Stimulated activated CD4-positive, alpha-beta T cell treated with anti-CD3 and anti-CD28 coated beads, TNF-alpha, amount 100 ng/mL, for 1 hour (primary cell): ENCODE data around the gene TAMM41.
"Not testable (repeated sequence)": the region's sequence is repeated elsewhere in the genome, so short reads cannot be mapped to it uniquely, and the experiment has no call there.

Source experiments
- DNase-seq, 3 donors: peaks; one replicate each; pipeline ENCODE4 v3.0.0-alpha.2; 2020; ENCODE audit warnings: low read depth in 3 of 3, low spot score in 1 of 3

Gene TAMM41

DNA sequence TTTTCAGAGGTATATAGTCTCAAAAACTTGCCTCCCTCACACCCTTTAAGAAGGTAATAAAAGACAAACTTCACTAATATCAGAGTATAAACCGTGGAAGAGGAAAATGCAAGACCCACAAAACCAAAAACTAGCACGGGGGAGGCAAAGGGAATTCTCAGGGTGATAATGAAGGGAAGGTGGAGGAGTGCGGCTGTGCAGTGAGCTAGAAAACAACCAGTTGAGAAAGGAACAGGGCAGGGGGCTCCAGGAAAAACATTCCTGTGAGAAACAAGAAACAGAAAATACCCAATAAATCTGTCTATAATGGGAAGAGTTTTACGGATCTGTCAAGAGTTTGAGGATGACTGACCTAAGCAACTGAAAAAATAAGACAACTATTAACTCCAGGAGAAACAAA, 31.6 kb downstream of the TAMM41 start:
- no peak for DNase-seq

DNA sequence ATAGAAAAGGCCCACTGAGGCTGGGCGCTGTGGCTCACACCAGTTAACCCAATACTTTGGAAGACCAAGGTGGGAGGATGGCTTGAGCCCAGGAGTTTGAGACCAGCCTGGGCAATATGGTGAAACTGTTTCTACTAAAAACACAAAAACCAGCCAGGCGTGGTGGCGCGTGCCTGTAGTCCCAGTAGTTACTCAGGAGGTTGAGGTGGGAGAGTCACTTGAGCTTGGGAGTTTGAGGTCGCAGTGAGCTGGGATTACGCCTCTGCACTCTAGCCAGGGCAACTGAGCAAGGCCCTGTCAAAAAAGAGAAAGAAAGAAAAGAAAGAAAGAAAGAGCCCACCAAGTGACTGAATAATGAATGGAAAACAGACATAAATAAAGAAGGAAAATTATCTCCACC, 32.0 kb downstream of the TAMM41 start:
- DNase-seq, result no peak

DNA sequence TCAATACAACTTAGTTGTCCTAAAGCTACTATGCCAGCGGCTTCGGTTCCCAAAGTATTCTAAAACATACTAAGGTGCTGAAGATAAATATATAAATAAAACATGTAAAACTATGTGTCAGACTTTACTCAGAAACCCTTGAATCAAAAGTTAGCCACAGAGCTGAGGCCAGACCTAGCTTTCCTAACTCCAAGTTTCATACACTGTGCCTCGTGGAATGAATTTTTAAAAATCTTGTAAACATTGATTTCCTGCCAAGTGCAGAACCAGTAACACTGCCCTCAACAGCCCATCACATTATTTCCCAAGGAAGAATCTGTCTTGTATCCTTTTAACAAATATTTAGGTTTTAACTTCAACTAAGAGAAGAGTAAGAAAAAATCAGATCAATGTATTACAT, 36.4 kb downstream of the TAMM41 start:
- DNase-seq, result no peak

DNA sequence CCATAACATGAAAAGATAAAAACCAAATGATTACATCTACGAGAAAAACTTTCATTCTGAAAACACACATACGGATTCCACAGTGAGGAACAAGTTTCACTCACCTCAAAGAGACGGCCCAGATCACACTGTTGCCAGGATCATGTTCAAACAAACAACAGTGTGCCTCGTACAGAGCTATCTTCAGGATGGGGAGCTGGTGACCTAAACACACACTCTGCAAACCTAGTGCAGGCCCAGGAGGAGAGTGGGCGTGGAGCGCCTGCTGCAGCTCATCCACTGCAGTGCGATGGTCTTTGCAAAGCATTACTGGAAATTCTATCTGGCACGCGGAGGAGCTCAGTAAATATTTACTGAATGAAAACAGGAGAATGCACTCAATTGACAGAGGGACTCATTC, 38.5 kb downstream of the TAMM41 start:
- DNase-seq, result no peak

DNA sequence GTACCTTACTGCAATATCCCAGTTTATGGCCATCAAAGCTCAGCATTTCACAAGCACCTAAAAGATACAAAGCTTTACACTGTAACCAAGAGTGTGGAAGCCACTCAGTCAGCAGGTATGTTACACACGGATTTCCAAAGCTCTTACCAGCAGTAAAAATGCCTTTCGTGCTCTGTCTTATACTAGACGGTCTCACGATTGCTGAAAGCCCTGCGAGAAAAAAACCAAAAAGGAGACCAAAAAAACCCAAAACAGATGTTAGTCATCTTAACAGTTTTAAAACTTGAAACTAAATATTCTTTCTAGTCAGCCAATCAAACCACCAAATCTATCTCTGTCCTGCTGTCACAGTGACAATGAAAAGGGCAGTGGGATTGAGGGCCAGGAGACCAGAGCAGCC, 39.0 kb downstream of the TAMM41 start:
- no peak for DNase-seq

DNA sequence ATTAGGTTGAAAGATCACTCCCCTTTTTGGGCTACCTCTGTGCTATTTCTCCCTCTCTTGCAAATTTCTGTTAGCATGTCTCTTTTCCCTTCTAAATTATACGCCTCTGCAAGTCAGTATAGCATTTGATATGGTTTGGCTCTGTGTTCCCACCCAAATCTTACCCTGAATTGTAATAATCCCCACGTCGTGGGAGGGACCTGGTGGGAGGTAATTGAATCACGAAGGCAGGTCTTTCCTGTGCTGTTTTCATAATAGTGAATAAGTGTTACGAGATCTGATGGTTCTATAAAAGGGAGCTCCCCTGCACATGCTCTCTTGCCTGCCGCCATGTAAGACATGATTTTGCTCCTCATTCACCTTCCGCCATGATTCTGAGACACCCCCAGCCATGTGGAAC, 41.0 kb downstream of the TAMM41 start:
- DNase-seq, result no peak

DNA sequence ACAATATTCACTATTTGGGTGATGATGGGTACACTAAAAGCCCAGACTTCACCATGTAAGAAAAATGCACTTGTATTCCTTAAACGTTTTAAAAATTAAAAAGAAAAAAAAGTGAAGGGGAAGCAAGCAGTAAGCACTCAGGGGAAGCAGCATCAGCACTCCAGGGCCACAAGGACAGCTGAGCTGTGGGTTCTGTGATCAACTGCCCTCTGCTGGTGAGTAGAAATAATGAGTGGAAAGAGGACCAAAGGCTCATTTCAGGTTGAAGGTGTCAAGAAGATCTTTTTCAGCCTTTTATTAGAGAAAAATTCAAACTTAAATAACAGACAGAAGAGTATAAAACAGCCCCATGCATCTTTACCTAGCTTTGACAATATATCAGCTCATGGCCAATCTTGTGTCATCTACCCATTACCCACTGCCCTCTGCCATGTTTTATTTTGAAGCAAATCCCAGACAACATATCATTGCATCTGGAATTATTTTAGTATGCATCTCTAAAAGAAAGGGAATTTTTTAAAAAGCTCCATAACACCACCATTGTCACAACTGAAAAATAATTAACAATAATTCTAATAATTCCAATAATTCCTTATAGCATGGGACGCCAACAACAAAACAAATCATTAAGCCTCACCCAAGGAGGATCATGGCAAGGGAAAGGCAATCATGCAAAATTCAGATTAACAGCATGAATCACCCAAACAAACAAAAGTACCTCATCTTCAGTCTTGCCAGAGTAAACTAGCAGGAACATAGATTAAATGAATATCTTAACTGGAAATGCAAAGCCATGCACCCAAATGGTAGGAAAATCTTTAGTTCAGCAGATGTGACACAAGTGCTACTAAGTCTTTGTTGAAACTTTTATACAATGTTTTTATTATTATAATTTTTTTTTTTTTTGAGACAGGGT, 42.5 kb downstream of the TAMM41 start:
- peak in 1 of 3 donors; percentile 7 for DNase-seq

DNA sequence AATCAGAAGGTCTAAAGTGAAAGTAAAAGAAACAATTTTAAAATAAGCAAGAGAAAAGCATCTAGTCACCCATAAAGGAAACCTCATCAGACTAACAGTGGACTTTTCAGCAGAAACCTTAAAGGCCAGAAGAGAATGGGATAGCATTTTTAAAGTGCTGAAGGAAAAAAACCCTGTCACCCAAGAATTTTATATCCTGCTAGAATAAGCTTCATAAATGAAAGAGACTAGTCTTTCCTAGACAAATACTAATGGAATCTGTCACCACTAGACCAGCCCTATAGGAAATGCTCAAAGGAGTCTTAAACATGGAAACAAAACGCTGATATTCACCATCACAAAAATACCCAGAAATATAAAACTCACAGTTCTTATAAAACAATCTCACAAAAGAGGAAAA, 46.9 kb downstream of the TAMM41 start:
- DNase-seq, result no peak

DNA sequence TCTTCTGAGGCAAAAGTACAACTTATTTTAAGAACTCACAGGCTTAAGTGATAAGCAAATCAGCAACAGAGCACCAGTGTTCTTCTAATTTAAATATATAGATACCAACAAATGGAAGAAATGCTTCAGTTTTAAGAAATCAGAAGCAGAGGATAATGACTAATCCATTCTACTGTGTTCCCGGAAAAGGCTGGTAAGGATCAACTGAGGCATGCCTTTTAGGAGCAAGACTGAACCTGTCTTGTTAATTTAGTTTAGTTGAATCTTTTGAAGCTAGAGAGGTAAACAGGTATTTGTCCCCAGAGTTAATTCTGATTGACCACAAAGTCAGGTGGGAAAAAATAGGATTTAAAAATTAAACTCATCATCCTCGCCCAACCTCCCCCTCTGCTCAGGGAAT, 51.8 kb downstream of the TAMM41 start:
- no peak for DNase-seq

DNA sequence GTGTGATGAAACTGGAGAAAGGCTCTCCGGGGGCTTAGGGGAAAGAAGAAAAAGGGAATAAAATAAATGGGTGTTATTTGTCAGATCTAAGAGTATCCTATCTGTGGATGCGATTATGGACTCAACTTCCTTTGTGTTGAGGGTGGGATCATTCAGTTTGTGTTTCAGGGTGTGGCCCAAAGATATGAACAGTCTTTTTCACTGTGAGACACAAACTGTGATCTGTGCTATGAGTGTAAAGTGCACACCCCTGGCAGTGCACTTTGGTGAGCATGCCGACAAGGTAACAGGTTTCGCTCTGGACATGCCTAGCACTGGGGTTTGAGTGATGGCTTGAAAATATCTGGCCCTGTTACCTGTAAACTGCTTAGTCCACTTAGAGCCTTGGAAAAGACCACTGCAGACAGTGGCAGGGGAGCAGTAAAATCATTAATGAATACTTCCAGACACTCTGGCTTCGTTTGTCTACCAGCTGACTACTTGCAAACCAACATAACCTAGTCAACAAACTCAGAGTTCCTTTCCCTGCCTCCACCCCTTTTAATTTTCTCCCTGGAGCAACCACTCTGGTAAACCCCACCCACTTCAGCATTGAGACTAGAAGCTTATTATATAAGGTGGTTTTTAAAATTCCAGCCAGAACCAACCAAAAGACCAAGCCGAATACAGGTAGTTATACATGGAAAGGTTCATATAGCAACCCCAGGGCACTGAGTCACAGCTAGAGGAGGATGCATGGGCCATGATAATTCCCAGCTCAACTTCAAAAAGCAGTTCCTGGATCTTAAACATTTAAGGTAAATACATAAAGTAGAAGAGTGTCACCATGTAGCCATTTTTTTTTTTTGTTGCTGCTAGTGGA, 55.1 kb downstream of the TAMM41 start:
- DNase-seq, result no peak

DNA sequence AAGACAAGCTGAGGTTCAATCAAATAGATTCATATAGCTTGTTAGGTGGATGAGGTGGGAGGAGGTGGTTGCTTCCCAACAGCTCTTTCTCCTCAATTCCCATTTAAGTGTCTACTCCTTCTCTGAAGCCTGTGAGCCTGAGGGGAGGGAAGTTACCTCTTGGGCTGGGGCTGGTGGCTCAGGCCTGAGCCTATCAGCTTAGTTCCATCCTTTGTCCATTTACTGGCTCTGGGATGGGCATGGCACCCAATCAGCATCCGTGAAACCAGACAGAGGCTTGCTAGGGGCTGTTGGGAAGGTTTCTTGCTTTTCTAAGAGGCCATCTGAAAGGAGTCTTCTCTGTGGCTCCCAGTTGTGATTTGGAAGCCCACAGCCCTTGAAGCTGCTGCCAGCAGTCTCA, 57.3 kb downstream of the TAMM41 start:
- no peak for DNase-seq

DNA sequence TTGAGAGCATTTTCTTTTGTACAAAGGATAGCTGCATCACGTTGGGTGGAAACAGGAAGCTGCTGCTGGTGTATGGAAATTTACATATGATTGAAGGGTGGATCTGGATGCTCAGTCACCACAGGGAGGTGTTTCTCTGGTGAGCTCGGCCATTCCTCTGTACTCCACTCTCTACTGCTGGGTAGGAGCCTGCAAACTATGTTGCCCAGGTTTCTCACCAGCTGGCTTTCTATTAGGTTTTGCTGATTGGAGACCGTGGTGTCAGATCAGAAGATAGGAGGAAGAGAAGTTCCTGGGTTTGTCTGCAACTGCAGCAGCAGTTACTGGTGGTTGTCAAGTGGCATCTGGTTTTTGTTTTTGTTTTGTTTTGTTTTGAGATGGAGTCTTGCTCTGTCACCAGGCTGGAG, 61.7 kb downstream of the TAMM41 start:
- DNase-seq, result no peak

DNA sequence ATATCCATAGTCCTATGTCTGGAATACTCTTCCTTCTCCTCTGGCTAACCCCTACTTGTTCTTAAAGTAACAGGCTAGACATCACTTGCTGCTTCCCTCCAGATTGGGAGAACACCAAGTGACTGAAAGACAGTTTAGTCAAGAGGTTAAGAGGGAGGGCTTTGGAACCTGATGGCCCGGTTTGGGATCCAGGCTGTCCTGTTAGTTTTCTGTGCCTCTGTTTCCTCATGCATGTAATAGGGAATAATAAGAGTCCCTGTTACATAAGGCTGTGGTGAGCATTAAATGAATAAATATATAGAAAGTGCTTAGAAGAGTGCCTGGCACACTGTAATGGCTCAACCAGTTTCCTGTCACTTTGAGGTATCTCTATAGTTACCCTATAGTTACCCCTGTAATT, 66.3 kb downstream of the TAMM41 start:
- no peak for DNase-seq

DNA sequence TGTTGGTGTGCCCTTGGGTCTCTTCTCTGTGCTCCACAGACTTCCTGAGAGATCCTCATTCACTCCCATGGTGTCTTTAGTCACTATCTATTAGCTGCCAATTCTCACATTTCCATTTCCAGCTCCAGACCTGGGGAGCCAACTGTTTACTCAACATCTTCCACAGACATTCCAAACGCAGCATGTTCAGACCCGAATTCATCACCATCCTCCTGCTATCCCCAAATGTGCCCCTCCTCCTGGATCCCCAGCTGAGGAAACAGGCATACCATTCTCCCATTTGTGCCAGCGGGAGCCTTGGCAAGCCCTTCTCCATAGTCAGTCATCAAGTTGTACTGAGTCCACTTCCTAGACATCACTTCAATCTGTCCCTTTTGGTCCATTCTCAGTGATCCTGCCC, 67.1 kb downstream of the TAMM41 start:
- DNase-seq, result no peak

DNA sequence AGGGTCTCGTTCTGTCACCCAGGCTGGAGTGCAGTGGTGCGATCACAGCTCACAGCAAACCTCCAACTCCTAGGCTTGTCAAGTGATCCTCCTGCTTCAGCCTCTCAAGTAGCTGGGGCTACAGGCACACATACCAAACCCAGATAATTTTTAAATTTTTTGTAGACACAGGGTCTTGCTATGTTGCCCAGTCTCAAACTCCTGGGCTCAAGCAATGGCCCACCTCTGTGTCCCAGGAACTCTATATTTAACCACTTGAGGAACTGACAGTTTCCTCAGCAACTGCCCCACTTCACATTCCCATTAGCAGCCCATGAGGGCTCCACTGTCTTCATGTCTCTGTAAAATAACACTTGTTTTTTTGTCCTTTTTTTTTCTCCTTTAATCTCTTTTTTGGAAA, 68.4 kb downstream of the TAMM41 start:
- DNase-seq, result no peak

DNA sequence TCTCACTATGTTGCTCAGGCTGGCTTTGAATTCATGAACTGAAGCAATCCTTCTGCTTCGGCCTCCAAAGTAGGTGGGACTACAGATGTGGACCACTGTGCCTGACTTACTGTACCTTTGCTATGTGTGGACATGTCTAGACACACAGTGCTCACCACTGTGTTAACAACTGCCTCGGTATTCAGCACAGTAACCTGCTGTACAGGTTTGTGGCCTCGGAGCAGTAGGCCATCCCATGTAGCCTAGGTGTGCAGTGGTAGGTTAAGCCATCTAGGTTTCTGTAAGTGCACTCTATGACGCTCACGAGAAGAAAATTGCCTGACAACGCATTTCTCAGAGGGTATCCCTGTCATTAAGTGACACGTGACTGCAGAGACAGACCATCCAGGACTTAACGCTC, 70.3 kb downstream of the TAMM41 start:
- DNase-seq, result no peak

DNA sequence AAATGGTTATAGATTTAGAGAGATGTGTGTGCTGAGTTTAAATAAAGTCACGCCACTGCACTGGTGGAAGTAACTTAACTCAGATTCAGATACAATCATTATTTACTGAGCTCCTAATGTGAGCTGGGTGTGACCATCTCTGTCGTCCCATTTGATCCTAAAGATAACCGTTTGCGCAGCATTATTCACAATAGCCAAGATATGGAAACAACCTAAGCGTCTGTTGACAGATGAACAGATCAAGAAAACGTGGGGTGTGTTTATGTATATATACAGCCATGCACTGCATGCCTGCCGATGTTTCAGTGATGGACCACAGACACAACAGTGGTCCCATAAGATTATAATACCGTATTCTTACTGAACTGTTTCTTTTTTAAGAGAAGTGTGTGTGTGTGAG, 71.2 kb downstream of the TAMM41 start:
- no peak for DNase-seq

DNA sequence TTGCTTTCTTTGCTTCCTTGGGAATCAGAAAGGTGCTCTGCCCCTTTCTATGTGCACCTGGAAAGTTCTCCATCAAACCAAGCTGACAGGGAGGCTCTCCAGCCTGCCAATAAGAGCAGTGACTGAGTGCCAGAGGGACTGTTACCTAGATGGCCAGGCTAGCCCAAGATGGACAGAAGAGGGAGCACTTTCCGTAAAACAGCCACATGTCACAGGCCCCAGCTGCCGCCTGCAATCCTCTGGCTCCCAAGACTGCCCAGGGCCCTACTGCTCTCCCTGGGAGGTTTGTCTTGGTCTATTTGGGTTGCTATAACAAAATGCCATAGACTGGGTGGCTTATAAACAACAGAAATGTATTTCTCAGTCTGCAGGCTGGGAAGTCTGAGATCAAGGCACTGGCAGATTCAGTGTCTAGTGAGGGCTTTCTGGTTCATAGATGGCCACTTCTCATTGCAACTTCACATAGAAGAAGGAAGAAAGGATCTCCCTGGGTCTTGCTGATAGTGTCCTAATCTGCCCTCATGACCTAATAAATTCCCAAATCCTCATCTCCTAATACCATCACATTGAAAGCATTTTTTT, 72.3 kb downstream of the TAMM41 start:
- no peak for DNase-seq

DNA sequence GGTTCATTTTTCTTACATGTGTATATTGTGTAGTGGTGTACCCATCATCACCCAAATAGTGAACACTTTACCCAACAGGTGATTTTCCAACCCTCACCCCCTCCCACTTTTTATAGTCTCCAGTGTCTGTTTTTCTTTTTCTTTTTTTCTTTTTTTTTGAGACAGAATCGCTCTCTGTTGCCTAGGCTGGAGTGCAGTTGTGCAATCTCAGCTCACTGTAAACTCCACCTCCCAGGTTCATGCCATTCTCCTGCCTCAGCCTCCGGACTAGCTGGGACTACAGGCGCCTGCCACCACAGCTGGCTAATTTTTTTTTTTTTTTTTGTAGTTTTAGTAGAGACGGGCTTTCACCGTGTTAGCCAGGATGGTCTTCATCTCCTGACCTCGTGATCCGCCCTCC, 74.8 kb downstream of the TAMM41 start:
- DNase-seq, result not testable (repeated sequence)

DNA sequence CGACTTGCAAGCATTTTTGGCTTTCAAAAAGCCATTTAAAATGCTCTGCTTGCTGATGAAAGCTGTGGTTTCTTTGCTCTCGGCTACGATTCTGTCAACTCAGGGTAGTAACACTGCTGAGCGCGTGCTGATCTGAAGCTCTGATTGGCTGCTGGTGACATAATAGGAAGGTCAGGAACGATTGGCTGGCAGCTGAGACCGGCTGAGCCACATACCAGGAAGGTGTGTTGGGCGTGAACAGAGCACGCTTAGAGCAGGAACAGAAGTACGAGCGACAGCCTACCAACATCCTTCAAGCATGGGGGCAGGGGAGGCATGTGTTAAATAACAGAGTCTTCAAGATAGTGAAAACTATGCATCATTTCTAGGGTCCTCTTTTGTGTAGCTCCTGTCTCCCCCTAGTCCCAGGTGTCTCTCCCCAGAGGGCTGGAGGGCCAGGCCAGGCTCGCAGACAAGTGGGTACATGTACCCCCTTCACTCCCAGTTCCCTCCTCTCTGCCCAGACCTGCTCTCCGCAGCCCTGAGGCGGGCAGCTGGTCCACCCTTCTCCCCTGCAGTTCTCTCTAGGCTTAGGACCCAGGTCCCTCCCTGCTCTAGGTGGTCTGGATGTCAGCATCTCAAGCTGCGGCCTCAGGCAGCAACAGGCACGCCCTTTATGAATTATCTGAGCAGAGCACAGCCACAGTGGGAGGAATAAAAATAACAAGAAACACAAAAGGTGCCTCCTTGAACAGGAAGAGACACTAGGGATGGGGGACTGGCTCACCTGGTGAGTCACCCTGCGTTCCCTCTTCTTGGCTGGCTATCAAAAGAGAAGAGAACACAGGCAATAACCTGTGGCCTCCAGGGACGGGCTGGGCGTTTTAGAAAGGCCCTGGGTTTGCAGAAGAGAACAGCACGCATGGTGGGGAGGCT, 76.0 kb downstream of the TAMM41 start:
- DNase-seq, result peak; percentile 36 to 59 (median 45)
